BLaER1 treated with 17β-estradiol and CSF1 and Interleukin-3, amounts not matched to agents 10 nM and 100 nM (cell line): ENCODE results near the gene HOXD8.

Source experiments
- H3K27ac ChIP-seq, 11 experiments: shearing (Covaris generic); formaldehyde crosslinking; 2 replicates each; pipeline ENCODE4 v1.8.1; 2022
- H3K27me3 ChIP-seq, 11 experiments: shearing (Covaris generic); formaldehyde crosslinking; 2 replicates each; pipeline ENCODE4 v1.8.1; 2022
- H3K36me3 ChIP-seq, 11 experiments: shearing (Covaris generic); formaldehyde crosslinking; 2 replicates each; pipeline ENCODE4 v1.8.1; 2022
- H3K4me1 ChIP-seq, 10 experiments: shearing (Covaris generic); formaldehyde crosslinking; 2 replicates each; pipeline ENCODE4 v1.8.1; 2022
- H3K4me2 ChIP-seq, 11 experiments: shearing (Covaris generic); formaldehyde crosslinking; 2 replicates each; pipeline ENCODE4 v1.8.1; 2022
- H3K4me3 ChIP-seq, 10 experiments: shearing (Covaris generic); formaldehyde crosslinking; 2 replicates each; pipeline ENCODE4 v1.8.1; 2022
- H3K9ac ChIP-seq, 11 experiments: shearing (Covaris generic); formaldehyde crosslinking; 2 replicates each; pipeline ENCODE4 v1.8.1; 2022
- H3K9me3 ChIP-seq, 11 experiments: shearing (Covaris generic); formaldehyde crosslinking; replicated peaks in 1 of 11; 2 replicates each; pipeline ENCODE4 v1.8.1; 2022
- H4K20me1 ChIP-seq, 11 experiments: shearing (Covaris generic); formaldehyde crosslinking; 2 replicates each; pipeline ENCODE4 v1.8.1; 2022
- Cebpa-rat ChIP-seq, 11 experiments: shearing (Covaris generic); IDR thresholded peaks; 2 replicates each; pipeline ENCODE4 v1.8.1; 2022

Gene HOXD8

GRCh38 chr2:176088048-176088936 lies 41.2 kb upstream of the HOXD8 start:
- H3K9me3 ChIP-seq = peaks cover 21 to 48% (median 32%) of the 10 kb centered on the region in 11 experiments
- H3K4me3 ChIP-seq = no peak overlapping the region
- no peak overlapping the region; a peak in 1 of 22 replicates for H3K4me2 ChIP-seq
- H3K9ac ChIP-seq = no peak overlapping the region
- no peak overlapping the region for H3K27ac ChIP-seq
- peaks cover 0 to 12% (median 0%) of the 10 kb centered on the region in 10 experiments; a peak in 5 of 20 replicates for H3K4me1 ChIP-seq
- H3K36me3 ChIP-seq = no peaks in the 10 kb centered on the region
- peaks cover 0 to 84% (median 73%) of the 10 kb centered on the region in 11 experiments; a peak in 17 of 22 replicates for H4K20me1 ChIP-seq
- peaks cover 100% of the 10 kb centered on the region in 11 experiments for H3K27me3 ChIP-seq
- no peak for TF ChIP-seq Cebpa-rat (IDR thresholded peaks at IDR 0.05)

- Histone ChIP-seq H3K9me3 (peaks cover 16 to 48% (median 30%) of the 10 kb centered on the region in 11 experiments), H3K4me1 (peaks cover 0 to 12% (median 0%) of the 10 kb centered on the region in 10 experiments; a peak in 5 of 20 replicates), H4K20me1 (peaks cover 0 to 91% (median 74%) of the 10 kb centered on the region in 11 experiments; a peak in 17 of 22 replicates), H3K27me3 (peaks cover 100% of the 10 kb centered on the region in 11 experiments), H3K4me3 (no peak overlapping the region), H3K27ac (no peak overlapping the region), H3K4me2 (no peak overlapping the region), H3K9ac (no peak overlapping the region), H3K36me3 (no peaks in the 10 kb centered on the region)
- TF ChIP-seq Cebpa-rat (IDR thresholded peaks at IDR 0.05) = no peak
Measured at GRCh38 chr2:176088937-176089842, 40.3 kb upstream of the HOXD8 start.

DNA sequence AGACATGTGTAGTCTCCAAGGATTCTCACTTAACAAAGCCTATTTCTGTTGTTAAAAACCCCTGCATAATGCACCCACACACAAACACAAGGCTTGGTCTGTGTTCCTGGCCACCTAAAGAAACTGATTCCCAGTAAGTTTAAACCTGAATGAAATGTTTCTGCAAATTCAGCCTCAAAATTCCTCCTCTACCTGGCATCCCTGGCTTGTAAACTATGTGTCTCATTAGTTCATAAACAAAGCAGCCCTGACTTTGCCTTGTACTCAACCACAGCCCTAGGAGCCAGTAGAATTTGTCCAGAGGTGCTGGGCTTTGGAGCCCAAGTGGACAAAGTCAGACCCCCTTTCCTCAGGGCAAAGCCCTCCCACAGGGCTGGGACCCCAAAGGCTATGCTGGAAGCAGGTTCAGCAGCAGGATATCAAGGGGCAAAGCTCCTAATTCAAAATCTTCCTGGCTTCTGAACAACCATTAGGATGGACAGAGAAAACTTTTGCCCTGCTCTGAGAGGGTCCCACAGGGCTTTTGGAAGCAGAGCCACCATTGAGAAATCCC lies 39.6 kb upstream of the HOXD8 start:
- Histone ChIP-seq H4K20me1 (peaks cover 0 to 97% (median 74%) of the 10 kb centered on the region in 11 experiments; a peak in 17 of 22 replicates), H3K9me3 (peaks cover 12 to 45% (median 23%) of the 10 kb centered on the region in 11 experiments; a peak in 21 of 22 replicates), H3K27ac (no peak overlapping the region), H3K4me3 (no peak overlapping the region), H3K4me1 (peaks cover 0 to 12% (median 0%) of the 10 kb centered on the region in 10 experiments; a peak in 5 of 20 replicates), H3K4me2 (no peak overlapping the region), H3K36me3 (no peaks in the 10 kb centered on the region), H3K27me3 (peaks cover 100% of the 10 kb centered on the region in 11 experiments), H3K9ac (no peak overlapping the region)
- no peak for TF ChIP-seq Cebpa-rat (IDR thresholded peaks at IDR 0.05)

DNA sequence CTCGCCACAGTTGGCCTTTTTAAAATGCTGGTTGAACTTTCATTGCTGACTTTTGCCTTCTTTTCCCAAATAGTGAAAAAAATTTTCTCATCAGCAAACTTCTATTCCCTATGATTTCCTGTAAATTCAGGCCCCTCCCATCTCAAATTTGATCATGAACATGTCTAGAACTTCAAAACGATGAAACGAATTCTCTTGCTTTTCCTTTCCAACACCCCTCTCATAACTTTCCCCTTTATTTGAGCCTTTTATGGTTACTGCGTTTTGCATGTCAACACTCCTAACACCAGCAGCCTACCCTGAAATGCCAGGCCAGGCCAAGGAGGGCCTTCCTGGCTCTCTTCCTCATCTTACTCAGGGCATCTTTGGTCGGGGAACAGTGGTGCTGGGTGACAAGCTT lies 38.6 kb upstream of the HOXD8 start:
- Histone ChIP-seq H3K4me3 (no peak overlapping the region), H4K20me1 (peaks cover 0 to 94% (median 68%) of the 10 kb centered on the region in 11 experiments; a peak in 17 of 22 replicates), H3K36me3 (no peaks in the 10 kb centered on the region), H3K9me3 (peaks cover 9 to 35% (median 14%) of the 10 kb centered on the region in 11 experiments; a peak in 20 of 22 replicates), H3K9ac (no peak overlapping the region), H3K4me1 (peaks cover 0 to 11% (median 0%) of the 10 kb centered on the region in 10 experiments; a peak in 4 of 20 replicates), H3K4me2 (no peak overlapping the region), H3K27ac (no peak overlapping the region), H3K27me3 (peaks cover 100% of the 10 kb centered on the region in 11 experiments)
- TF ChIP-seq Cebpa-rat (IDR thresholded peaks at IDR 0.05) = no peak

GRCh38 chr2:176091329-176092258 lies 37.9 kb upstream of the HOXD8 start:
- TF ChIP-seq Cebpa-rat (IDR thresholded peaks at IDR 0.05) = no peak
- no peaks in the 10 kb centered on the region for H3K36me3 ChIP-seq
- no peak overlapping the region for H3K4me3 ChIP-seq
- H4K20me1 ChIP-seq = peaks cover 0 to 92% (median 70%) of the 10 kb centered on the region in 11 experiments; a peak in 18 of 22 replicates
- H3K9me3 ChIP-seq = peaks cover 9 to 34% (median 14%) of the 10 kb centered on the region in 11 experiments; a peak in 20 of 22 replicates
- peaks cover under 1 to 6% (median 2%) of the 10 kb centered on the region in 10 experiments; a peak in 12 of 20 replicates for H3K4me1 ChIP-seq
- no peak overlapping the region for H3K27ac ChIP-seq
- H3K27me3 ChIP-seq = peaks cover 100% of the 10 kb centered on the region in 11 experiments
- H3K4me2 ChIP-seq = peak overlapping the region in 2 of 11 experiments; percentile 20 to 33; a peak in 1 of 22 replicates
- H3K9ac ChIP-seq = no peak overlapping the region

GRCh38 chr2:176092270-176093144 lies 37.0 kb upstream of the HOXD8 start, which contains the start of gene HOXD13:
TSS of gene HOXD13 (plus strand) at chr2:176092721. CDS start at chr2:176092891, 170 bp downstream.
- peak within 1 kb of the TSS in 10 of 11 experiments; percentile 10 to 75 (median 28); a peak in 13 of 22 replicates for H3K4me2 ChIP-seq
- H3K27ac ChIP-seq = no peak within 1 kb of the TSS
- H3K4me1 ChIP-seq = peaks cover 6 to 15% (median 10%) of the 10 kb centered on the region in 10 experiments; a peak in 15 of 20 replicates
- H3K9ac ChIP-seq = no peak within 1 kb of the TSS
- no peak for TF ChIP-seq Cebpa-rat (IDR thresholded peaks at IDR 0.05)
- H4K20me1 ChIP-seq = peaks cover 0 to 95% (median 75%) of the 10 kb centered on the region in 11 experiments; a peak in 18 of 22 replicates
- peak within 1 kb of the TSS in 8 of 10 experiments; percentile 7 to 44 (median 30); a peak in 13 of 20 replicates for H3K4me3 ChIP-seq
- peaks cover 9 to 34% (median 14%) of the 10 kb centered on the region in 11 experiments; a peak in 20 of 22 replicates for H3K9me3 ChIP-seq
- H3K36me3 ChIP-seq = no peaks in the 10 kb centered on the region
- peaks cover 100% of the 10 kb centered on the region in 11 experiments for H3K27me3 ChIP-seq
